Endothelial cell of umbilical vein (primary cell): Measurements from ENCODE around the gene ABCA3. TPM values are rescaled to one million over a fixed set of nuclear protein-coding genes. Genes with fewer than 3 reads are reported as not detected.

Experiments
- BruUV-seq: library from RNA; stranded (reverse); fragments of 400-500 nt; replicated peaks from 2 replicates; lab custom pipeline; 2021; lab: Mats Ljungman, UMichigan
- CTCF ChIA-PET: fragments of 300-600, 350-600 bp; sonication (Branson Sonifier 250); formaldehyde crosslinking; loops from one replicate; lab custom pipeline; 2021; ENCODE audit warnings: antibody characterized with exemption, inconsistent platforms; lab: Charles Lee
- POLR2A ChIA-PET: fragments of 300-600, 350-600 bp; sonication (Branson Sonifier 250); formaldehyde crosslinking; loops from one replicate; lab custom pipeline; 2021; ENCODE audit warnings: antibody characterized with exemption, inconsistent platforms; lab: Charles Lee
- DNase-seq: peaks from one replicate; pipeline ENCODE4 v3.0.0-alpha.2; 2011; ENCODE audit warnings: low read depth, low spot score
- FAIRE-seq: peaks from 2 replicates; lab custom pipeline; 2011; peaks lifted over from hg19 to GRCh38; lab: Jason Lieb, UNC
- H2AFZ ChIP-seq: 2 replicates; pipeline ENCODE4 v1.6.0; 2012; ENCODE audit warnings: low read depth, low read length, control low read depth, inconsistent platforms
- H3K27ac ChIP-seq: 2 replicates; pipeline ENCODE4 v1.5.1; 2011; ENCODE audit warnings: low read depth, mild to moderate bottlenecking, control low read depth, low read length, moderate library complexity; ENCODE audit not compliant: insufficient read depth
- H3K27me3 ChIP-seq, 2 experiments: 2 replicates each; pipeline versions ENCODE4 v1.6.0 to v1.6.1; 2011; ENCODE audit warnings: low read length in 2 of 2, mixed read lengths in 1 of 2; ENCODE audit not compliant: control insufficient read depth in 2 of 2, insufficient read depth in 2 of 2
- H3K36me3 ChIP-seq, 2 experiments: 2 replicates in 1 of 2; 3 replicates in 1 of 2; pipeline ENCODE4 v1.5.1; 2011; ENCODE audit warnings: low read length in 2 of 2, mild to moderate bottlenecking in 1 of 2, moderate library complexity in 1 of 2; ENCODE audit not compliant: control insufficient read depth in 2 of 2, insufficient read depth in 2 of 2; ENCODE audit errors: extremely low read depth in 1 of 2
- H3K4me1 ChIP-seq: 3 replicates; pipeline ENCODE4 v1.5.1; 2011; ENCODE audit warnings: mild to moderate bottlenecking, low read length; ENCODE audit not compliant: control insufficient read depth, insufficient read depth; ENCODE audit errors: extremely low read depth
- H3K4me2 ChIP-seq: 2 replicates; pipeline ENCODE4 v1.6.1; 2011; ENCODE audit warnings: low read length, control low read depth, mixed read lengths; ENCODE audit not compliant: insufficient read depth
- H3K4me3 ChIP-seq, 3 experiments: fragments of 200-600 bp in 1 of 3; sonication (generic), shearing (Covaris generic) in 1 of 3; replicated peaks in 1 of 3; 2 replicates each; pipeline ENCODE4 v1.5.1; 2011 to 2016; ENCODE audit warnings: control low read depth in 3 of 3, low read length in 3 of 3, mild to moderate bottlenecking in 2 of 3, inconsistent platforms in 1 of 3, low read depth in 1 of 3, moderate library complexity in 1 of 3; ENCODE audit not compliant: insufficient read depth in 1 of 3
- H3K79me2 ChIP-seq: 2 replicates; pipeline ENCODE4 v1.6.0; 2012; ENCODE audit warnings: low read length, inconsistent platforms; ENCODE audit not compliant: control insufficient read depth, insufficient read depth
- H3K9ac ChIP-seq: replicated peaks from 2 replicates; pipeline ENCODE3; 2011; ENCODE audit warnings: low read length, control low read depth; ENCODE audit not compliant: insufficient read depth; ENCODE audit errors: extremely low read depth
- H3K9me1 ChIP-seq: replicated peaks from 3 replicates; pipeline ENCODE4 v1.6.0; 2011; ENCODE audit warnings: mild to moderate bottlenecking, low read length; ENCODE audit not compliant: control insufficient read depth, insufficient read depth; ENCODE audit errors: extremely low read depth
- H3K9me3 ChIP-seq: replicated peaks from 2 replicates; pipeline ENCODE4 v1.5.1; 2012; ENCODE audit warnings: low read length, inconsistent platforms; ENCODE audit not compliant: control insufficient read depth, insufficient read depth
- H4K20me1 ChIP-seq: replicated peaks from 2 replicates; pipeline ENCODE3; 2011; ENCODE audit warnings: mild to moderate bottlenecking, low read length; ENCODE audit not compliant: control insufficient read depth, insufficient read depth; ENCODE audit errors: extremely low read depth
- EZH2 ChIP-seq: IDR thresholded peaks from 2 replicates; pipeline ENCODE4 v1.6.1; 2012; ENCODE audit warnings: borderline replicate concordance, low read depth, mild to moderate bottlenecking, moderate library complexity, low read length, inconsistent platforms; ENCODE audit not compliant: severe bottlenecking
- FOS ChIP-seq: IDR thresholded peaks from 2 replicates; pipeline ENCODE4 v1.6.1; 2011; ENCODE audit warnings: mild to moderate bottlenecking, low read length, moderate library complexity, borderline replicate concordance; ENCODE audit not compliant: insufficient read depth
- GATA2 ChIP-seq: IDR thresholded peaks from 2 replicates; pipeline ENCODE4 v1.7.0; 2011; ENCODE audit warnings: low read depth, mild to moderate bottlenecking, moderate library complexity, mixed read lengths, low read length; ENCODE audit not compliant: insufficient read length, insufficient read depth
- JUN ChIP-seq: IDR thresholded peaks from 2 replicates; pipeline ENCODE4 v1.6.1; 2011; ENCODE audit warnings: borderline replicate concordance, low read depth; ENCODE audit not compliant: insufficient read length, insufficient read depth
- MYC ChIP-seq: IDR thresholded peaks from one replicate; pipeline ENCODE4 v1.6.1; 2011; ENCODE audit warnings: mild to moderate bottlenecking, low read depth, low read length
- POLR2A ChIP-seq: IDR thresholded peaks from 2 replicates; pipeline ENCODE4 v1.6.1; 2012; ENCODE audit warnings: low read depth, mild to moderate bottlenecking, control low read depth, low read length
- POLR2AphosphoS5 ChIP-seq: IDR thresholded peaks from 2 replicates; pipeline ENCODE4 v1.6.1; 2012; ENCODE audit warnings: low read depth, mild to moderate bottlenecking, control low read depth, low read length, moderate library complexity; ENCODE audit not compliant: insufficient read depth
- dilution Hi-C: fragments of 300-500 bp; cut with MboI; formaldehyde crosslinking; loops from one replicate; pipeline ENCODE4 v1.15.0; 2019; ENCODE audit warnings: low sequenced_read_pairs; ENCODE audit not compliant: extremely low pct_ligation_motif_present
- intact Hi-C: fragments of 100-400 bp; cut with micrococcal nuclease; formaldehyde crosslinking; loops from one replicate; pipeline ENCODE4 v1.10.0; 2022
- polyA plus RNA-seq, 4 experiments: library from polyadenylated mRNA; depleted of rRNA in 3 of 4; stranded (reverse) in 3 of 4; unstranded in 1 of 4; fragments of >200 nt; gene quantifications; 2 replicates each; pipeline versions ENCODE4 v1.2.1 to v1.2.3, GENCODE V29; 2011 to 2012; ENCODE audit warnings: missing spikeins in 1 of 4
- total RNA-seq: library from RNA; stranded (reverse); gene quantifications from 2 replicates; pipeline ENCODE4 v1.2.3, GENCODE V29; 2021
- TF ChIP-seq, protein P1 (sequence below): IDR thresholded peaks from 2 replicates; pipeline ENCODE4 v1.6.1; 2011; ENCODE audit not compliant: insufficient read depth, insufficient read length

ABCA3 gene
- total and polyA plus RNA-seq, 2 donors (not counting 3 experiments of a cell fraction or from before 2014, with no cell fraction given): 13.5 to 36.0 TPM

DNA sequence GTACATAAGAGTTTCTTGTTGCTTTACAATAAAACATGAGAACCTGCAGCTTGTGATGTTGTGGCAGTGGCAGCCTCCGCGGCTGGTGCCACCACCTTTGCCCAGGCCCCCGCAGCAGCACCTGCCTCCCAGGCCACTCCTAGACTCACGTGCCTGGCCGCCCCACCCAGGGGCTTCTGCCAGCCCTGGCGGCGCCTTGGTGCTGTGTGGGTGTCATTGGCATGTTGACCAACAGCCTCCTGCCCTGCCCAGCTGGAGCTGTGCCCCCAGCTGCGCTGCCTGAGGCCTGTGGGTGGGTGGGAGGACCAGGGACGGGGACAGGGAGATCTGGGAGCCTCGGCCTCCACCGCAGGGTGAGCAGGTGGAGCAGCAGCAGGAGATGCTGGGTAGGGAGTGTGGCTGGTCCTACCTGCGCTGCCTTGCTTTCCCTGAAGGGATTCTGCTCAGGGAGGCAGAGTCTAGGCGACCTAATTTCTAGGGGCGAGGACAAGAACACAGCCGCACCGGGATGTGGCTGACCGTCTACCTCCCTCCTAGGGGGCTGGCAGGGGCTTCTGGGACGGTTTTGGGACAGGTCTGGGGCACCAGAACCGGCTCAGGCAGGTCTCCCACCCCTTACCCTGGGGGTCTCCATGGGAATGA is 104.7 kb downstream of the ABCA3 start:
- dilution Hi-C loops: no loop called here
- Histone ChIP-seq H3K9me3 (no peaks in the 10 kb centered on the region), H4K20me1 (no peaks in the 10 kb centered on the region), H3K27me3 (peaks cover 5 to 18% of the 10 kb centered on the region in 2 experiments), H3K4me3 (no peak overlapping the region), H3K4me1 (peaks cover 10% of the 10 kb centered on the region), H3K9me1 (no peaks in the 10 kb centered on the region), H3K27ac (no peak overlapping the region), H3K9ac (no peak overlapping the region), H3K36me3 (peaks cover 9 to 38% of the 10 kb centered on the region in 2 experiments), H3K4me2 (no peak overlapping the region), H2AFZ (no peak overlapping the region), H3K79me2 (no peaks in the 10 kb centered on the region)
- intact Hi-C loops: no loop called here
- BruUV-seq: no TSS peak
- TF ChIP-seq EZH2 (no peak), POLR2A (no peak), MYC (no peak), GATA2 (no peak), JUN (no peak), FOS (no peak), POLR2AphosphoS5 (no peak)
- TF ChIP-seq, protein P1, sequence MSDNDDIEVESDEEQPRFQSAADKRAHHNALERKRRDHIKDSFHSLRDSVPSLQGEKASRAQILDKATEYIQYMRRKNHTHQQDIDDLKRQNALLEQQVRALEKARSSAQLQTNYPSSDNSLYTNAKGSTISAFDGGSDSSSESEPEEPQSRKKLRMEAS: no peak
- POLR2A ChIA-PET: no interaction called here
- CTCF ChIA-PET: interaction anchor here (2.4 kb wide), 1 partner anchor 16 kb away, joined by 11 read pairs; the partner anchor contains the start of gene ECI1
- FAIRE-seq (no peak), DNase-seq (no peak)
